Left forelimb (tissue), 1 donor: ENCODE results near the gene HDAC10.

Experiments used
- DNase-seq: peaks from one replicate; pipeline ENCODE4 v3.0.0-alpha.2; 2018; ENCODE audit warnings: low spot score

The HDAC10 gene

GRCh38 chr22:50236731-50237409, 14.2 kb downstream of the HDAC10 start:
- no peak for DNase-seq

DNA sequence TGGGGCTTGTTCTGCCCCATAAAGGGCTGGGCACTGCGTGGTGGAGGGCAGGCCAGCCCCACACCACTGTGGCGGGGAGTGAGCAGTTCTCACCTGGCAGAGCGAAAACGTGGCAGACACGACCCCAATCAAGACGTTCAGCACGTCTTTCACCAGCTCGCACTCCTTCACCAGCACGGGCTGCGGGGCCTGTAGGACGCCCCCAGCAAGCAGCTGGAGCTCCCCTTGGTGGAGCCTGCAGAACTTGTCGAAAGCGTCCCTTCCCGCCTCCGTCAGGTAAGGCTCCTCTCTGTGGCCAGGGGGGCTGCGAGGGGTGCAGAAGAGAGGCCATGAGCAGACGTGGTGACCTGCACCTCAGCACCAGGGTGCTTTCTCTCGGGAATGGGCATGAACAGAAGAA, 17.8 kb downstream of the HDAC10 start:
- DNase-seq, result no peak

GRCh38 chr22:50232481-50233151, 18.4 kb downstream of the HDAC10 start:
- no peak for DNase-seq

DNA sequence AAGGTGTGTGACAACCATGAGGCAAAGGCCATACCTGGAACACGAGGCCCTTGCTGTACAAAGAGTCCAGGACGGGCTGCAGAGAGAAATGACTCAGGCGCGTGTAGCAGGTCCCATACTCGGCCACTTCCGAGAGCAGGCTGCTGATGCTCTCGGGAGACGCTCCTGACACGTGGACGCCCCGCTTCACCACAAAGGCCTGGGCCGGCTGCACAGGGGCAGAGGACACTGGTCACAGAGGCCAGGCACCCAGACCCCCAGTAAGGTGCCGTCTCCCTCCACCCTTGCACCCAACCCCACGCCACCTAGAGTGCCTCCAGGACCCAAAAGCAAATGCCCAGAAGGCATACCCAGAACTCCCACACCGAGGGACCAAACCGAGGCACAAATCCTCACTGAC, 21.7 kb downstream of the HDAC10 start:
- no peak for DNase-seq

GRCh38 chr22:50228366-50228765, 22.7 kb downstream of the HDAC10 start:
- DNase-seq, result no peak

DNA sequence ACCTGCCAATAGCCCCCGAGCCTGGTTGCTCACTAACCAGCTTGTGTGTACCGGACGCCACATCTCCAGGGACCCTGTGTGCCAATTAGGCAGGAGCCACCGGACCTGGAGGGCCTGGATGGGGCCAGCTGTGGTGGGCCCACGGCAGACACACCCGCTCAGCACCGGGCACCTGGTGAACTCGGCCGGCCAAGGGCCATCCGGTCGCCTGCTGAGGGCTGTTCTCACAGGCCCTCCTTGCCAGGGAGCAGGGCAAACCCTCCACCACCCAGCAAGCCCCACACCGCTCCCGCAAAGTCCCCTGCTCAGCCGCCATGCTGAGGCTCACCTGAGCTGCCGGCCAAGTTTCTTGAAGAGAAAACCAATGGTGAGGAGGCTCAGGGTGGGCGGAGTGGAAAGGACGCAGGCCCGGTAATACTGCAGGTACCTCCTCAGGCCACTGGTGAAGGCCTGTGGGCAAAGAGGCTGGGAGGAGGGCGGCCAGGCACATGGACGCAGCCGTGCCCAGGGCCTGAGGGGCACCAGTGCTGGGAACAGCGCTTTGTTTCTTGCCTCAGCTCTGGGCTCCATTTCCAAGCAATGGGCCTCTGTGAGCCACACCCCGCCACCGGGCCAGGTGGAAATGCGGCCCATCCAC, 23.4 kb downstream of the HDAC10 start:
- peak; percentile 59 for DNase-seq

DNA sequence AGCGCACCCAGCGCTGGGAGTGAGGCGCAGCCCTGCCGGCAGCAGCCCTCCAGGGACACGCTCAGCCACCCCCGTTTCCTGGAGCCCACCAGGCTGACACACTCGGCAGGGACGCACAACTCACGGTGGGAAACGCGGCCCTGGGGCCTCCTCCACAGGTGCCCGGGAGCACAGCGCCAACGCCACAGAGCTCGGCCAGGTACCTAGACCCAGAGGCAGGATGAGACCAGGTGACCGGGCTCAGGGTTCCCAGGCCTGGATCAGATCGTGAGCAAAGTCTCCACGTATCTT, 24.2 kb downstream of the HDAC10 start:
- DNase-seq, result no peak

DNA sequence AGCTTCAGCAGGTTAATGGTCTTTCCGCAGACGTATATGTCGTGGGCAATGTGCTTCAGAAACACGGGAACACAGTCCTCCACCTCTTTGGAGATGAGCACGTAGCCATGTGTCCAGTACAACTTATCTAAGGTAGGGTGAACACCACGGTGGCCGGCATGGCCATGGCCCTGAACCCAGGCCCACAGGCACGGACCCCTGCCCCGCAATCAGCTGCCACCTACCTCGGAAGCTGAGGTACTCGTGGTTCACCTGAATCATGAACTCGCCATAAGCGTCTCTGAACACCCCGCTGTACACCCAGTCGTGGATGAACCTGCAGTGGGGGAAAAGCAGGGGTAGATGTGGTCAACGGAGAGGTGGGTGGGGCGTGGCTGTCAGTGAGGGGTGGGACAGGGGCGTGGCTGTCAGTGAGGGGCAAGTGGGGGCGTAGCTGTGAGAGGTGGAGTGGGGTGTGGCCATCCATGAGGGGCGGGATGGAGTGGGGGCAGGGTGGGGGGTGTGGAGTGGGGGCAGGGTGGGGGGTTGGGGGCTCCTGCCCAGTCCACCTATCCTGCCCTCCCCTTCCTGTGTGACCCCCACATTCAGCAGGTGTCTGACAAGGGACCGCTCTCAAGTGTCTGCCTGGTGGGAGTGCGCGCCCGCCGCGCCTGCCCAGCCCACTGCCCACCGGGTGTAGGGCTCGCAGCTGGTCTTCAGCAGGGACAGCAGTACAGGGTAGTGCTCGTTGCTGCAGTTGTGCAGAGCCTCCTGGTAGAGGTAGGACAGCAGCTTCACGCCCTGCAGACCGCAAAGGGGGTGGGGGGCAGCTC, 24.8 kb downstream of the HDAC10 start:
- DNase-seq, result peak; percentile 60

DNA sequence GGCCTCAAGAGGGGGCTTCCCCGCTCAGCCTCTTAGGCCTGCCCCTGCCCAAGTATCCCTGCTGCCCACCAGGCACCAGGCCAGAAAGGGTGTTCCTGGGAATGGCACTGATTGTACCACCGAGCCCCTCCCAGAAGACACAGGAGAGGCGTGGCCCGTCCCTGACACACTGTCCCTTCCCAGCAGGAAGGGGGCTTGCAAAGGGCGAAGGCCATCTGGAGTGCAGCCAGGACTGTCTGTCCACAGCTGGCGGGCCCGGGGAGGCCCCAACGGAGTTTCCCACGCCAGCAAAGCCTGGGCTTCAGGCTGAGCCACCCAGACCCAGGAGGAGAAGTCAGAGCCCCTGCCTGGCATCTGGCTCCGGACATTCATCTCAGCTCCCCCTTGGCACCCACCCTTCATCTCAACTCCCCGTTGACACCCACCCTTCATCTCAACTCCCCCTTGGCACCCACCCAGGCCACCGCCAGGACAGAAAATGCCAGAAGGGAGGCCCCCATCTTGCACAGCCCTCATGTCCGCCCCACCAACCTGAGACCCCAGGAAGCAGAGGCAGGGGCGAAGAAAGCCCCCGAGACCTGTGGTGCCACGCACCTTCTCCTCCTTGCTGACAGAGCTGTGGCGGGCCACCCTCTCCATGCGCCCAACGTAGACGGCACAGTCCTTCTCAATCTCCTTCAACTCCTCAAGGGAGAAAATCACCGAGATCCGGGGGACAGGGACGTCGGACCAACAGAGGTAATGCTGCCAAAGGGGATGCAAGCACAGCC, 25.7 kb downstream of the HDAC10 start:
- peak; percentile 62 for DNase-seq

DNA sequence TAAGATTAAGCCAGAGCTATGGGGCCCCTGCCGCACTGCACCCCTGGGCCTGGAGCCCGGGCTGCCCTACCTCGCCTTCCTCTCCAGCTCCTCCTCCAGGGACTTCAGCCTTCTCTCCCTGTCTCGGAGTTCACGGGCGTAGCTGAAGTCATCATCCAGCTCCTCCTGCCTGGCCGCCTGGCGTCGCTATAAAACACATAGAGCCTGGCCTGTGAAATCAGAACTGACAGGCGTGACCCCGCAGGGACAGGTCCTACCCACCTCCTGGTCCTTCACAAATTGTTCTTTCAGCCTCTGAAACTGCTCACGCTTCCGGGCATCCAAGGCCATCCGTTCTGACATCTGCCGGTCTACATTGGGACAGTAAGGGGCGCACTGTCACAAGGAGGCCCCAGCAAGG, 27.0 kb downstream of the HDAC10 start:
- DNase-seq, result no peak

DNA sequence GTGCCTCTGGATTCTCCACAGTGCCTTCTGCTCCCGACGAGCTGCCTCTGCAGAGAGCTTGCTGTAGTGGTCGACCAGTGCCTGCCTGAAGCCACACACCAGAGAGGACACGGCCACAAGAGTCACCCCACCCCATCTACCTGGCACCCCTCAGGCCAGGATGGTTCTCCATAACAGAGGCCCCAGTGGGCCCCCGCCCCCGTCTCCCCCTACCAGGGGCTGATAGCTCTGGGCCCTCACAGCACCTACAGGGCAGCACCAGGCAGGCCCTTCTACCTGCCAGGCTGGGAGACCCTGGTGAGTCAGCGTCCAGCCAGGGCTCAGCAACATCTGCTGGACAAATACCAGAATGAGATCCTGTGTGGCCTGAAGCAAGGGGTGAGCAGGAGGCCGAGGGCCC, 28.6 kb downstream of the HDAC10 start:
- DNase-seq, result peak; percentile 55

GRCh38 chr22:50221410-50222300, 29.4 kb downstream of the HDAC10 start:
- no peak for DNase-seq

DNA sequence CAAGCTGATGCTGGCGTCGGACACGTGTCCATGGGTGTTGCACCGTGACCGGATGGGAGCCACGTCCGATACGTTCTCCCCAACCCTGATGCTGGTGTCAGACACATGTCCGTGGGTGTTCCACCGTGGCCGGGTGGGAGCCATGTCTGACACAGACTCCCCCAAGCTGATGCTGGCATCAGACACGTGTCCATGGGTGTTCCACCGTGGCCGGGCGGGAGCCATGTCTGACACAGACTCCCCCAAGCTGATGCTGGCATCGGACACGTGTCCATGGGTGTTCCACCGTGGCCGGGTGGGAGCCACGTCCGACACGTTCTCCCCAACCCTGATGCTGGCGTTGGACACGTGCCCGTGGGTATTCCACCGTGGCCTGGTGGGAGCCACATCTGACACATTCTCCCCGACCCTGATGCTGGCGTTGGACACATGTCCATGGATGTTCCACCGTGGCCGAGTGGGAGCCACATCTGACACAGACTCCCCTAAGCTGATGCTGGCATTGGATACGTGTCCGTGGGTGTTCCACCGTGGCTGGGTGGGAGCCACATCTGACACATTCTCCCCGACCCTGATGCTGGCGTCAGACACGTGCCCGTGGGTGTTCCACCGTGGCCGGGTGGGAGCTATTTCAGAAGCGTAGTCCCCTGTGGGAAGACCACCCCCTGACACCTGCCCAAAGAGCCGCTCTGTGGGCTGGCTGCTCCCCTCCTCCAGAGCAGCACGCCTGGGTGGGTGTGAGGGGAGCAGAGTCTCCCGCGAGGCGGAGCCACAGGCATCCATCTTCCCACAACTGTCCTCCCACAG, 30.3 kb downstream of the HDAC10 start:
- no peak for DNase-seq

GRCh38 chr22:50219800-50220602, 31.1 kb downstream of the HDAC10 start:
- no peak for DNase-seq

- DNase-seq, result peak; percentile 85
These were observed 31.9 kb downstream of the HDAC10 start for GRCh38 chr22:50218996-50219727.

DNA sequence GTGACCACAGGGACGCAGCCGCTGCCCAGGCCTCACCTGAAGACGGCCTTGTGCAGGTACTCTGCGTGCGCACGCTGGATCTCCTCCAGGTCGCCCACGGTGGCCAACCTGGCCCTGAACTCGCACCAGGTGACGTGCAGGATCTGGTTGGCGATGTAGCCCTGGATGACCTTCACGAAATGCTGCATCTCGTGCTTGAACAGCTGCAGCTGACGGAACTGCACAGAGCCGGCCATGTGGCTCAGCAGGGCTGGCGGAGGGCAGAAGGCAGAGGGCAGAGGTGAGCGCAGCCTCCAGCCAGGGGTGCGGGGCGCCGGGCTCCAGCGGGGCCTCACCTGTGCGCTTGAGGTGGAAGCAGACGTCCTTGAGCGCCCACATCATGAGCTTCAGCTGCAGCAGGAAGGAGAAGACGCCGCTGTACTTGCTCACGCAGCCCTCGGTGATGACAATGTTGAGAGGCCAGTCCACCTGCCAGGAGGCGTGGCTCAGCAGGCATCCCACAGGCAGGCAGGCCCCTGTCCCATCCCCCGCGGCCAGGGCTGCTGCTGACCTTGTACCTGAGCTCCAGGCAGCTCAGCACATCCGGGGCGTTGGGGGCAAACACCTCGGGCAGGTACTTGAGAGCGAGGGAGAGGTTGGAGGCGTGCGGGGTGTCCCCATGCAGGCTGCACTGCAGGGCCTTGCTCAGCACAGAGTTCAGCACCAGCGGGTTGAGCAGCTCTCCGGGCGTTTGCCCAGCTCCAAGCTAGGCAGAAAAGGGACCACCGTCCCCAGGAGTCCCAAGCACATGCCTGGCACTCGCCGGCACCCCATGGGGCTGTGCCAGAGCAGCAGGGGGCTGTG, 32.7 kb downstream of the HDAC10 start:
- no peak for DNase-seq

GRCh38 chr22:50217543-50218152, 33.4 kb downstream of the HDAC10 start:
- DNase-seq, result no peak
